ENCODE data around the gene PRKCE.

The PRKCE gene

DNA sequence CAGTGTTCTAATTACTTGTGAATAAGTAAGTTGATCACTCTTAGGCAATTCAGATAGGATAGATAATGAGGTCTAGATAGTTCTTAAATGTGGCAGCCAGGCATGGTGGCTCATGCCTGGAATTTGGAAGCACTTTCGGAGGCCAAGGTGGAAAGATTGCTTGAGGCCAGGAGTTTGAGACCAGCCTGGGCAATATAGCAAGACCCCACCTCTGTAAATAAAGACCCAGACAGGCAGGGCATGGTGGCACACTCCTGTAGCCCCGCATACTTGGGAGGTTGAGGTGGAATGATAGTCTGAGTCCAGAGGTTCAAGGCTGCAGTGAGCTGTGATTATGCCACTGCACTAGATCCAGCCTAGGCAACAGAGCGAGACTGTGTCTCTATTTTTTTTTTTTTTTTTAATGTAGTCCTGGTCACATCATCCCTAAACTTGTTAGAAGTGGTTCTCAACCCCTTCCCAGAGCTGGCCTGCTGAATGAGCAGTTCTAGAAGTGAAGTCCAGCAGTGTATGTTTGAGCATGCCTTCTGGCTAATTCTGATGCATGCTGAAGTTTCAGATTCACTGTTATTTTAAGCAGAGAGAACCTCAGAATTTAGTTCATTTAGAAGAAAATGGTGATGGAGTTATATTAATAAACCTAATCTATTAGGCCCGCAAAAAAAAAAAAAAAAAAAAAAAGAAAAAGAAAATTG lies 306.2 kb downstream of the PRKCE start:
- no peak for DNase-seq (ENCODE audit: low read depth, low spot score)

DNA sequence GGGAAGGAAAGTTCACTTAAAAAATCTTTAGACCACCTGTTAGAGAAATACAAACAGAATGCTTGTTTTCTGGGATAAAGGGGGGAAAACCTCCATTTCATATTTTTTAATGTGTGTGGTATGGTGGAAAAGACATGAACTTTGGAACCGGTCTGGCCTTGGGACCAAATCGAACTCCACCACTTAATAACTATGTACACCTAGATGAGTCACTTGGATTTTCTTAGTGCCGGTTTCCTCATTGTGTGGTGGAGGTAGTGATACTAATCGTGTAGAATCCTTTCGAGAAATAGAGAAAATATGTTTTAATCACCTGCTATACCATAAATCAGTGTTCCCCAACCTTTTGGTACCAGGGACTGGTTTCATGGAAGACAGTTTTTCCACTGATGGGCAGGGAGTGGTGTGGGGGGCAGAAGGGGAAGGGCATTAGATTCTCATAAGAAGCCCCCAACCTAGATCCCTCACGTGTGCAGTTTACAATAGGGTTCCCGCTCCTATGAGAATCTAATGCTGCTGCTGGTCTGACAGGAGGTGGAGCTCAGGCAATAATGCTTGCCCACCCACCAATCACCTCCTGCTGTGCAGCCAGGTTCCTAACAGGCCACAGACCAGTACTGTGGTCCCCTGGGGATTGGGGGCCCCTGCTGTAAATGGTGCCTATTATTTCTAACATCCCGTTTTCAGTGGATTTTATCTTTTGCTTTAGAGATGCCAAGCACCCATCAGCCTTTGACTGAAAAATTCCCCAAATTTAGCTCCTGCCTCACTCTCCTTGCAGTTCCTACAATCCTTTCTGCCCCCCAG lies 308.8 kb downstream of the PRKCE start:
- no peak for DNase-seq (ENCODE audit: low read depth, low spot score)

DNA sequence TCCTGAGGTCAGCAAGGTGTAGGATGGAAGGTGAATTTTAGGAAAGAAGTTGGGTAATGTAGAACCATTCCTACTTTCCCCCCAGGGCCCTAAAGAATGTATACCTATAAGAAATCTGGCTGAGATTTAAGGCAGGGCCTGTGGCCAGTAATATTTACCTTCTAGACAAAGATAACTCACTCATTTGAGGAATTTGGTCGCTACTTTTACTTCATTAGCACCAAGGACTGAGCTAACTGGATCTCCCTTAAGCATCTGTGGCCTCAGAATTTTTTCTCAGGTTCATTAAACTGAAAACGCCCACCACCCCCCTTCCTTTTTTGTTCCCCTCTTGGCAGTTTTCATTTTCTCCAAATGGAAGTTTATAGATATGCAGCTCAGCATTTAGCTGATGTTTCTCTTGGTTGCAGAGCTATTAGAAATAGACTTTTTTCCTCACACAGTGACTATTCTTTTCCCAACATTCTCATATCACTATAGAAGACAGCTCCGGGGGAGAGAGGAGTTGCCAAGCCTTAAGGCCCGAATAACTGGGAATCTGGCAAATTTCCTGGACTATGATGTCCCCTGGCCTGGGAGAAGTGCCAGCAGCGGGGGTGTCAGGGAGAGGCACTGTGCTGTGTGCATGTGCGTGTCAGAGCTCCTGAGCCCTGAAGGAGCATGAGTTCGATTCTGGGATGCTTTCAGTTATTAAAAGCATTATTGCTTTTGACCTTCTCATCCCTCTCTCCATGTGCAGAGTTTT lies 310.9 kb downstream of the PRKCE start:
- DNase-seq (ENCODE audit: low read depth, low spot score), result no peak

DNA sequence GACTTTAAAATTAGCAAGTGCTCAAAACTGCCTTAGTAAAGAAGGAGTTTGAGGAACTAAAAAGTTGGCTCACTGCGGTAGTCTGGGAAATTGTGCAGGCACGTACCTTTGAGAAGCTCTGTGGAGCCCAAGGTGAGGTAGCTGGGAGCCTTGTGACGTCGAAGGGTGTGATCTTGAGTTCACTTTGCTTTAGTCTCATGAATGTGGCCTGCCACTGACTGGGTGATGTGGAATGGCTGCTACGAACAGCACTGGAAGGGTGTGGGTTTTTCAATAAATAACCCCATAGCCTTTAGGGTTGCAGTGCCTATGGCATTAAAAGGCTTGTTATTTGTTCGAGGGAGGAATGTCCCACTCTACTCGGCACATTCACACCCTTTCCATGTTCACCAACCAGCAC lies 312.3 kb downstream of the PRKCE start:
- no peak for DNase-seq (ENCODE audit: low read depth, low spot score)

DNA sequence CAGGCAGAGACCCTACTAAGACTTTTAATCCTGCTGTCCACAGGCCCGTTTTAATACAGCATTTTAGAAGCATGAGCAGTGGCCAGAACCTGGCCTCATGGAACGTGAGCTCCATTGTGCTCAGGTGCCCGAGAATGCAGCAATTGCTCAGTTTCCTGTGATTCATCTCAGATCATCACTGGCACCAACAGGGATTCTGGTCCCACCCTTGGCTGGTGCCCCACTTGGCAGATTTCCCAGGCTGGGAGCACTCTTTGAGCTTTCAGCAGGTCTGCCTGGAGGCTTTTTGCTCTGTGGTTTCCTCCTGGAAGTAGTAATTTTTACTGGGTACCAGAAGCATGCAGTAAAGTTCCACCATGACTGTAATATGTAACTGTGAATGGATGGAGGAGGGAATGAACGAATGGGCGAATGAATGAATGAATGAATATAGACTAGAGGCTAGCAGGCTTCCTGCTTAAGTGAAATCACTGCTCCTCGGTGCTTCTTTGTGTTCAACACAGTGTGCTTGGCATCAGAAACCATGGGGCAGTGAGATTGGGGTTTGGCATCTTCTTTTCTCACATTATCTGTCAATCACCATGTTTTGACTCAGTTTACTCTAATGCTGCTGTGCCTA lies 312.9 kb downstream of the PRKCE start:
- DNase-seq (ENCODE audit: low read depth, low spot score), result peak; percentile 46

DNA sequence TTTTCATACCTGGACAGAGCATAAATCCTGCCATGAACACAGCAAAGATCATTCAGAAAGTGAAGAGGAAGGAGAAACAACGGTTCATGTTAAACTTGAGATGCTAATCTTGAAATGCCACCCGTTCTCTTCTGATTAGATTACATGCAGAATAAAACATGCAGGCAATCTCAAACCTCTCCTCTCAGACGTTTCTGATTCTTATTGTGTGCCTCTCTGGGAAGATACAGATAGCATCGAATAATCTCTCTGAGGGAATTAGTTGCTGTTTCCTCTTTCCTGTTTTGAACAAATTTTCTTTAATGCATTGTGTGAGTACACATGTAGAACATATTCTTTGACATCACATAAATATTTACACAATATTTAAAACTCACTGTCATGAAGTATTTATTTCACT lies 313.4 kb downstream of the PRKCE start:
- no peak for DNase-seq (ENCODE audit: low read depth, low spot score)

DNA sequence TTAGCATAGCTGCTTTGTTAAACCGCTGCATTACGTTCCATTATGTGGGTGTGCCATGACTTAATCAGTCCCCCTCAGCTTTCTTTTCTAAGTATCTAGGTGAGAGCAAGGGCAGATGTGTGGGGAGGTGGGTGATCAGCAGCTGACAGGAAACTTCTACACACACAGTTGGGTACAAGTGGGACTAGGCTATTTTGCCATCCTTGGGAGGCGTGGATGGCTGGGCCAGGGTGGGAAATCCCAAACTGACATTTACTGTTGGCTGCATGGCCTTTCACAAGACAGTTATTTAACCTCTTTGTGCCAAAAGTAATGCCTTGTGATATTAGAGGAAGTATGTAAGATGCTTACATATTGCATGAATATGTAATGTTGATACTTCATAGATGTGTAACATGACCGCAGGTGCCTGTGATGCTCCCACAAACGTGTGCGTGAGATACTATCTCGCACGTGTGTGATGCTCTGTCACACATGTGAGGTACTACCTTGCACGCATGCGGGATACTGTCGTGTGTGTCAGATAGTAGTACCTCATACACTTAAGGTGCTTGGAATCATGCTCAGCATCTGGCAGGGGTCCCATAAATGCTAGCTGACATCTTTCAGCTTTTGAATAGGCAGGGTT lies 314.5 kb downstream of the PRKCE start:
- DNase-seq (ENCODE audit: low read depth, low spot score), result no peak

DNA sequence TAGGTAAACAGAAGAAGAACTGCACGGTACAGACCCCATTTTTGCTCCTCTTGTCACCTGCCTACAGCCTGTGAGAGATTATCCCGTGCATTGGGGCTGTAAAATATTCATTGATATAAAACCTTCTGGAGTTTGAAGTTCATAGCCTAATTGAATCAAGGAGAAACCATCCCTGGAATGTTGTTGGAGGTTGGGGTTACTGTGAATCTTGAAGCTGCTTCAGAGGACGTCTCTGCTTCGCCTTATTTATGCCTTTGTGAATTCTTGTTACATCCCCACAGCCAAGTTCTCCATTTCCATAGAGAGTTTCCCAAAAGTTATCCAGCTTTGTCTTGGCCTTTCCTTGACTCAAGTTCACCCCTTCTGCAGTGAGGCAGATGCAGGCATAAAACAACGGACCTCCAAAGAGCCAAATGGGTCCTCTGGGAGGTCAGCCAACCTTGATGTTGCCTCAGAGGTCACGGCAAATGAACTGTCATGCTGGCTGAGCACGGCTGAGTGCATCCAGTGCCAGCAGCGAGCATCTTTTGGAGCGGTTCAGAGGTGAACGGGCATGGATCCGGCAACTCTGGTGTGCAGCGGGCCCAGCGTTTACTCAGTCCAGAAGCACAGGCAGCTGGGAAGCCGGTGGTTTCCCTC lies 317.6 kb downstream of the PRKCE start:
- no peak for DNase-seq (ENCODE audit: low read depth, low spot score)

DNA sequence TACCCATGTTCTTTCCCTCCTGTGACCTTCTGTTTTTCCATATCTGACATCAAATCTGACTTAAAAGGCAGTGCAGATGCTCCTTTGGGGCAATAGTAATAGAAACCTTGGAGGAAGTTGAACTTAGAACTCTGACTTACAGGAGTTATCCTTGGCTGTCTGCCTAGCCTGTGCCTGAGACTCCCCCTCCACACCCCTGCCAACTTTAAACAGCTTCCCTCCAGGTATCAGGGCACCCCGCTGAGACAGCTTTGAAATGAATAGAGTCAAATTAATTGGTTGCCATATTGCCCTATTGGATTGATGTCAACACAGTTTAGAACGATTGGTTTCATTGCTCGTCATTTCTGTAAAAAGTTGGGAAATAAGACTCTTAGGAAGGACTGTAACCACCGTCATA lies 322.0 kb downstream of the PRKCE start:
- peak; percentile 26 for DNase-seq (ENCODE audit: low read depth, low spot score)

DNA sequence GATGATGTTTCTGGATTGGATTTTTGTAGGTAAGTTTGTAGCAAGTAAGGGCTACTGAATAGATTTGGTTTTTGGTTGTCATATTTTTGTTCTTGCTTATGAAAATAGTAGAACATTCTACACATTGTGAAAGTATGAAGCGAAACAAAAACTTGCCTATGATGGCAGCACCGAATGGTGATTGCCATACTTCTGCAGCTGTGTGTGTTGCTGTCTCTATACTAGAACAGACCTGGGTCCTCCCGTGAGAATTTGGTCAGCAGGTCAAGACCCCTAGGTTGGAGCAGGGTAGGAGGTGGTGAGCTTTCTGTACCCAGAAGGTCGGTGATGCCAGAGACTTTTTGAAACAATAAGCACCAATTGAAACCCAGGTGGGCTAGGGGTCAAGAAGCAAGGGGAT lies 322.6 kb downstream of the PRKCE start:
- DNase-seq (ENCODE audit: low read depth, low spot score), result no peak

DNA sequence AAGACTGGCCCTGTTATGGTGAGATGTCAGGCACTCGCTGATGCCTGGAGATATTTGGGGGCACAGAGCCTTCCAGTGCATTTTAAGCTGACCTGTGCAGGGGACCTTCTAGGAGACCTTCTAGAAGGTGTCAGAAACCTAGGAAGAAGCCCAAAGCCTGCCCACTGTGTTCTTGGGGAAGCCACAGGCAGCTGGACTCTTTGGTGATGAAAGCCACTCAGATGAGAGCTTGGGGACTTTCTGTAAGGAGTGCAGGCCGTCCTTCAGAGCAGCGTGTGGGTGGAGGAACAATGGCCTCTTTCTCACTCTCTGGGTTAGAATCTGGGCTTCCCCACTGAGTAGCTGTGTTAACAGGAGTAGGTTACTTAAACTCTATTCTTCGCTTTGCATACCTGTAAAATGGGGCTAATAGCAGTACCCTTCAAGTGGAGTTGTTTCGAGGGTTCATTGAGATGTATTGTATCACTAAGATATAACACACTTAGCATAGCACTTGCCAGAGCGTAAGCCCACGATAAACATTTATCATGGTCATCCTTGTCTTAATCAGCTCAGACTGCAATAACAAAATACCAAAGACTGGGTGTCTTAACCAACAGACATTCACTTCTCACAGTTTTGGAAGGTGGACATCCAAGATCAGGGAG lies 323.4 kb downstream of the PRKCE start:
- no peak for DNase-seq (ENCODE audit: low read depth, low spot score)

DNA sequence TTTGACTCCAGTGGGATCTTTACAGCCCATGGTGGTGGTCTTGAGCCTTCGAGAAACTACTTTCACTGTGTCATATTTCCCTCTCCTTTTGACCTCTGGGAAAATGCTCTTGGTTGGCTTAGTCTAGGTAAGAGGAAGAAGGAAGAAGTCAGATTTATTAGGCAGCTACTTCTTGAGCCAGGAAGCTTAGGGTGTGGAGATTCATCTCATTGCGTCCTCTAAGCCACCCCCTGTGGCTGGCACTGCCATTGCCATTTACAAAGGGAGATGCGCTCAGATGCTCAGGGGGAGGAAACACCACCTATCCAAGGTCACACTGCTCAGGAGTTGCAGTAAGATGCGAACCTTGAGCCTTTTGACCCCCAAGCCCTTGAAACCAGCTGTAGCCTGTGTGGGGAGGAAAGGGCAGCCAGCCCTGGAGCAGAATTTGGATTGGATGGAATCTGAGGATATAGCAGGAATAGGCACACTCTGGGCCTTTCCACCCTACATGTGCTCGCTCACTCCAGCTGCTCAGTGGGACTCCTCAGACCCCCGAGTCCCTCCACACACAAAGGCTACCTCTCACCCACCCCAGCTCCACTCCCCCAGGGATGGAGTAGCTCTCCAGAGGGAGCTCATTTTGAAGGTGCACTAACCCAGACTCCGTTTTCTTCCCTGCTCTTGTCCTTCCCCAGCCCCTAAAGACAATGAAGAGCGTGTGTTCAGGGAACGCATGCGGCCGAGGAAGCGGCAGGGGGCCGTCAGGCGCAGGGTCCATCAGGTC lies 324.5 kb downstream of the PRKCE start:
- no peak for DNase-seq (ENCODE audit: low read depth, low spot score)

DNA sequence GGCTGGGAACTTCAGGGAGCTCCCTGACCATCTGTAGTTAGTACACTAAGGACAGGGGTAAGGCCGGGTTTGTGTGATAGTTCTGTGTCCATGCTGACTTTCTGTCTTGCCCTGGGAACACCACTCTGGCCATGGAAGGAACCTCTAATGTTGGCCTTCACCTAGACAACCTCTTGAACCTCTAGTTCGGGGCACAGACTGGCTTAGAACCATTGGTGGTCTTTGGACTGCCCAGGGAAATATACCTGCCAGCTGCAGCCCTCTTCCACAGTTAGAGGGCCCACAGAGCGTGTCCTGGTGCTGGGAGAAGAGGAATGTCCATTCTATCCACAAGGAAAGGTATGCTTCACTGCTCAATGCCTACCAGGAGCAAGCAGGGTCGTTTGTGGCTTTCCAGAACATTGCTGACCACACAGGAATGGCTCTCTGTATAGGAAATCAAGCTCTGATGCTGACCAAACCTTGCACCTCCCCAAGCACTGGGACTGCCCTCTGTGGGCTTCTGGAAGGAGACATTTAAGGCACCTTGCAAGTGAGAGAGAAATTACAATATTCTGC lies 326.9 kb downstream of the PRKCE start:
- no peak for DNase-seq (ENCODE audit: low read depth, low spot score)

DNA sequence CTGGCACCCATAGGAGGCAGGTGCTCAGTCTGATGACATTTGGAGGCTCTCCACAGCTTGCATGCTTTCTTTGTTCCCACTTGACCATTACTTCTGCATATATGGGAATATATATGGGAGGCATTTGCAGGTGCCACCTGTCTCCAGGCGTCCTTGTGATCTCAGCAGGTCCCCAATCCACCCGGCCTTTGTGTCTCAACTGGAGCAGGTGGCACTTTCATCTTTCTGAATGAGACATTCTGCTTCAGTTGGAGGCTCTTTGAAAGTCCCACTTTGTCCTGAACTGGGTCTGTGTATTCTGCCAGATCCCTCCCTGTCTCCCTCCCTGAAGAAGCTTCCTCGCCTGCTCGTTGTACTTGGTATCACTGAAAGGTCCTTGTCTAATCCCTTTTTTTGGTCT lies 327.6 kb downstream of the PRKCE start:
- DNase-seq (ENCODE audit: low read depth, low spot score), result no peak

DNA sequence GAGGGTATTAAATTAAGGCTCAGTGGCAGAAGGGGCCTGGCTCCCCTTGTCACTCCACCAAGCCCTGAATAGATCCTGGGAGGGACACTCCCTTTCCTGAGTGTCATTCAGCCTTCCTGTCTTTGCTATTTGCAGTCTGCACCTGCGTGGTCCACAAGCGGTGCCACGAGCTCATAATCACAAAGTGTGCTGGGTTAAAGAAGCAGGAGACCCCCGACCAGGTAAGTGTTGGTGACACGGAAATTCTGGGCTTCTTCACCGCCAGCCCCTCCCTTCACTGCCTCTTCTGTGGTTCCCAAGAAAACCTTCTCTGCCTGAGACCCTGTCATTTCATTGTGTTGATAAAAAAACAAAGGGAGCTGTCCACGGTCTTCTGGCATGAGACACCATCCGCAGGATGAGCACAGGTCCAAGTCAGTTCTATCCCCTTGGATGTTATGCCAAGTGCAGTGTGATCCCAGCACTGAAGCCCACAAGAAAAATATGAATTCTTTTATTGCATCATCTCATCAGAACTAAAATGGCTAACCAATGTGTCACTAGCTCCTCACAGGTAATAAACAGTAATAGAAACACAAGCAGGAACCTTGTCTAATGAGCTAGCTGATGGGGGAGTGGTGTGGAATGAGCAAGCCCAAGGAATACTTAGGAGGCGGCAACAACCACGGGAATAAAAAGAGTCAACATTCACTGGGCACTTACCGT lies 328.8 kb downstream of the PRKCE start:
- DNase-seq (ENCODE audit: low read depth, low spot score), result no peak

DNA sequence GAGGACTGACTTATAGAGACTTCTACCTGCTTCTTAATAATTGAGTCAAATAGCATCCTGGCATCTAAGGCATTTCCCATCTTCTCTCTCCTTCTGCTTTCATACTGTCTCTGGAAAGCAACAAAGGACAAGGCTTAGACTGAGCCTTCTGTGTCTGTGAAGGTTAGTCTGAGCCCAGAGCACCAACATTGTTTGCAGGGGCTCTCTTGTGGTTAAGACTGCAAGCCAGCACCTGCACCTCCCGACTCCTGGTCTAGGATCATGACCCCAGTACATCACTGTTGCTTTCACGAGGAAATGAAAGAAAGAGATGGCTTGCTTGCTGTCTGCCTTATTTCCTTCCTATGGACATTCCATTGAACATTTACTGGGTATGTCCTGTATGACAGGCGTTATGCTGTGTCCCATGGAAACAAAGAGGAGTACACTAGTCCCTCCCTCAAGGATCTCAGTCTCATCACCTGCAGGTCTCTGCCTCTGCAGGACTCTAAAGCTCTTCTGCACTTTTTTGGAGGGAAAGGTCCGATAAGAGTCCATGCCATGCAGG lies 330.0 kb downstream of the PRKCE start:
- no peak for DNase-seq (ENCODE audit: low read depth, low spot score)

DNA sequence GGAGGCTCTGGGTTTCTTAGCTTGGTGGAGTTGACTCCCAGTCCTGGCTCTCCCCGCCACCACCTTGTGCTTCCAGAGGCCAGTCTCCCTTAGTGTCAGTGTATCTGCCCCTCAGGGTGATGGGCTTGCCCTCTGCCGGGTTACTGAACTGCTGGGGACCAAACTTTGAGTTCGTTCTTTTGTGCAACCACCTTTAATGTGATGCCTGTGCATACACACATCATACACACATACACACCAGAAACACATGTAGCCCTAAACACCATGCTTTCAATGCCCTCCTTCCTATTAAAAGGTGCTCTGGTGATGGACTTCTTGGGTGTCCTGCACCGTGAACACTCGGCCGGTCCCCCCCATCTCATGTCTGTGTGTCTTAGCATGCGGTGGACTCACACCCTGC lies 330.6 kb downstream of the PRKCE start:
- no peak for DNase-seq (ENCODE audit: low read depth, low spot score)

DNA sequence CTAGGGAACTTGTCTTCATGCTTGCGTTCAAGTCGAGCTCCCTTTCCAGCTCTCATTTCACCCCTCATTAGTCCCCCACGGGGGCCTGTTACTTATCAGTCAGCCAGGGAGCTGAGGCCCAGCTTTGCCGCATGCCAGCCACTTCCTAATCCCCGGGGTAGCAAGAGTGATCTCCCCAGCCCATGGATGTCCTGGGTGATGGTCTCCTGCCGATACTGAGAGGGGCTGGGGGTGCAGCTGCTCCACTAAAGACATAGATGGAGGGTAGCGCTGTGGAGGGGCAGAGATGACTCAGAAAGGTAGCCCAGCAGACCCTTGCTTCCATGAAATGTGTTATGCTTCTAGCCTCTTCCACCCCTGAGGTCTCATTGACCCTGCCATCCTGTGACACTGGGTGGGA lies 331.7 kb downstream of the PRKCE start:
- DNase-seq (ENCODE audit: low read depth, low spot score), result no peak

DNA sequence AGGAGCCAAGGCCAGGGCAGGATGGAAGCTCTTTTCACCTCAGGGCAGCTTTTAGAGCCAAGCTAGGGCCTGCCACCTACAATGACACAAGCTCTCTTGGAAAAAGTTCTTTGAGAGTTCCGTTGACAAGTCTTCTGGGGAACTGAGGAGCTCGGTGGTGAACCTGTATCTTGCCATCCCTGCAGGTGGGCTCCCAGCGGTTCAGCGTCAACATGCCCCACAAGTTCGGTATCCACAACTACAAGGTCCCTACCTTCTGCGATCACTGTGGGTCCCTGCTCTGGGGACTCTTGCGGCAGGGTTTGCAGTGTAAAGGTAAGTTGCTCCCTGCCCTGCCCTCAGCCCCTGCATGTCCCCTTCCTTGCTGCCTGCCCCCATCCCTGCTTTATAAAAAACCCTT lies 332.9 kb downstream of the PRKCE start:
- no peak for DNase-seq (ENCODE audit: low read depth, low spot score)

Data from smooth muscle cell of the brain vasculature (primary cell).